SK-N-SH (cell line): ENCODE results near the gene FAM78B. TPM values are rescaled to one million over a fixed set of nuclear protein-coding genes. Genes with fewer than 3 reads are reported as not detected.

Experiments
- CTCF ChIA-PET: fragments of 300-600, 350-600 bp; formaldehyde crosslinking; extraction: SDS; loops from one replicate; lab custom pipeline; 2021; lab: Yijun Ruan, JAX
- POLR2A ChIA-PET: fragments of 350-600 bp; sonication (Branson Sonifier 250); formaldehyde crosslinking; extraction: SDS; loops from one replicate; lab custom pipeline; 2020; ENCODE audit warnings: antibody characterized with exemption, inconsistent platforms; lab: Yijun Ruan, JAX
- DNase-seq: peaks from one replicate; pipeline ENCODE4 v3.0.0; 2012
- H2AFZ ChIP-seq: fragments of 200-600 bp; sonication (generic); 2 replicates; pipeline ENCODE4 v1.8.1; 2016; ENCODE audit warnings: antibody characterized with exemption, mild to moderate bottlenecking, low read depth
- H3F3A ChIP-seq: fragments of 200-600 bp; sonication (generic); replicated peaks from 2 replicates; pipeline ENCODE3; 2016; ENCODE audit warnings: antibody characterized with exemption, mild to moderate bottlenecking; ENCODE audit not compliant: insufficient read depth
- H3K27ac ChIP-seq, 2 experiments: fragments of 200-500 bp in 1 of 2; fragments of 200-600 bp in 1 of 2; sonication (Bioruptor generic) in 1 of 2; sonication (generic), shearing (Covaris generic) in 1 of 2; 2 replicates each; pipeline versions ENCODE4 v1.5.1 to v1.6.1; 2014 to 2016; ENCODE audit warnings: low read depth in 2 of 2, inconsistent platforms in 1 of 2, low read length in 1 of 2, mild to moderate bottlenecking in 1 of 2, mixed read lengths in 1 of 2
- H3K27me3 ChIP-seq: fragments of 200-600 bp; sonication (generic), shearing (Covaris generic); 2 replicates; pipeline ENCODE4 v1.6.1; 2016; ENCODE audit warnings: mixed run types; ENCODE audit not compliant: insufficient read depth
- H3K36me3 ChIP-seq, 2 experiments: fragments of 200-500 bp in 1 of 2; fragments of 200-600 bp in 1 of 2; sonication (Bioruptor generic) in 1 of 2; sonication (generic) in 1 of 2; replicated peaks in 1 of 2; 2 replicates each; pipeline versions ENCODE3 to v1.5.1; 2014 to 2016; ENCODE audit warnings: low read length in 1 of 2, mild to moderate bottlenecking in 1 of 2; ENCODE audit not compliant: insufficient read depth in 2 of 2, control insufficient read depth in 1 of 2
- H3K4me1 ChIP-seq, 2 experiments: fragments of 200-500 bp in 1 of 2; fragments of 200-600 bp in 1 of 2; sonication (Bioruptor generic) in 1 of 2; sonication (generic), shearing (Covaris generic) in 1 of 2; 2 replicates each; pipeline versions ENCODE4 v1.5.1 to v1.6.1; 2014 to 2016; ENCODE audit warnings: low read depth in 1 of 2, low read length in 1 of 2, mixed run types in 1 of 2; ENCODE audit not compliant: insufficient read depth in 2 of 2, control insufficient read depth in 1 of 2
- H3K4me2 ChIP-seq: fragments of 200-600 bp; sonication (generic), shearing (Covaris generic); 2 replicates; pipeline ENCODE4 v1.6.1; 2017; ENCODE audit warnings: mixed run types
- H3K4me3 ChIP-seq, 2 experiments: fragments of 200-500 bp in 1 of 2; fragments of 200-600 bp in 1 of 2; sonication (Bioruptor generic) in 1 of 2; sonication (generic), shearing (Covaris generic) in 1 of 2; 2 replicates each; pipeline versions ENCODE4 v1.5.1 to v1.8.1; 2014 to 2016; ENCODE audit warnings: low read depth in 2 of 2, inconsistent platforms in 1 of 2, low read length in 1 of 2, mild to moderate bottlenecking in 1 of 2, mixed read lengths in 1 of 2, moderate library complexity in 1 of 2
- H3K79me2 ChIP-seq: fragments of 200-600 bp; sonication (generic); 2 replicates; pipeline ENCODE4 v1.8.1; 2017; ENCODE audit warnings: mild to moderate bottlenecking; ENCODE audit not compliant: insufficient read depth
- H3K9ac ChIP-seq: fragments of 200-600 bp; sonication (generic); 2 replicates; pipeline ENCODE4 v1.6.1; 2017; ENCODE audit warnings: mixed run types
- H3K9me2 ChIP-seq: fragments of 200-600 bp; sonication (generic); 2 replicates; pipeline ENCODE4 v1.6.1; 2017; ENCODE audit warnings: mixed run types
- H3K9me3 ChIP-seq: fragments of 200-600 bp; sonication (generic); 2 replicates; pipeline ENCODE4 v1.6.1; 2017; ENCODE audit warnings: mixed run types, mild to moderate bottlenecking, moderate library complexity
- H4K20me1 ChIP-seq: fragments of 200-600 bp; sonication (generic); 2 replicates; pipeline ENCODE4 v1.6.1; 2017; ENCODE audit warnings: mild to moderate bottlenecking, mixed run types; ENCODE audit not compliant: insufficient read depth
- CTCF ChIP-seq: fragments of 200-600 bp; sonication (generic); IDR thresholded peaks from 2 replicates; pipeline ENCODE4 v1.6.1; 2017; ENCODE audit warnings: antibody characterized with exemption, mild to moderate bottlenecking, moderate library complexity
- IRF3 ChIP-seq: fragments of 150-350 bp; IDR thresholded peaks from 2 replicates; pipeline ENCODE4 v1.6.1; 2016; ENCODE audit warnings: mild to moderate bottlenecking, low read depth, low read length
- MAX ChIP-seq: IDR thresholded peaks from 2 replicates; pipeline ENCODE4 v1.4.0; 2012; ENCODE audit warnings: low read depth
- MEF2A ChIP-seq: IDR thresholded peaks from 2 replicates; pipeline ENCODE4 v1.4.0; 2012; ENCODE audit warnings: low read depth, borderline replicate concordance
- MXI1 ChIP-seq: IDR thresholded peaks from 2 replicates; pipeline ENCODE4 v1.6.1; 2012; ENCODE audit warnings: mild to moderate bottlenecking, low read depth, low read length, improper control_type of control experiment
- NFIC ChIP-seq: IDR thresholded peaks from 2 replicates; pipeline ENCODE4 v1.4.0; 2012; ENCODE audit warnings: borderline replicate concordance
- PBX3 ChIP-seq: IDR thresholded peaks from 2 replicates; pipeline ENCODE4; 2012
- RCOR1 ChIP-seq: fragments of 150-350 bp; IDR thresholded peaks from 2 replicates; pipeline ENCODE4 v1.6.1; 2017; ENCODE audit warnings: antibody characterized with exemption, low read length
- RFX5 ChIP-seq: IDR thresholded peaks from 2 replicates; pipeline ENCODE4 v1.6.1; 2012; ENCODE audit warnings: mild to moderate bottlenecking, improper control_type of control experiment, low read length
- SIN3A ChIP-seq: IDR thresholded peaks from 2 replicates; pipeline ENCODE4 v1.6.1; 2012; ENCODE audit warnings: low read depth, mild to moderate bottlenecking, low read length, moderate library complexity, borderline replicate concordance
- TAF1 ChIP-seq: IDR thresholded peaks from 2 replicates; pipeline ENCODE4 v1.6.1; 2012; ENCODE audit warnings: low read depth, mild to moderate bottlenecking, low read length, moderate library complexity, borderline replicate concordance
- TCF12 ChIP-seq: IDR thresholded peaks from 2 replicates; pipeline ENCODE4 v1.4.0; 2012
- USF2 ChIP-seq: fragments of 150-350 bp; IDR thresholded peaks from 2 replicates; pipeline ENCODE4 v1.6.1; 2017; ENCODE audit warnings: antibody characterized with exemption, low read length, low read depth, borderline replicate concordance
- YY1 ChIP-seq: IDR thresholded peaks from 2 replicates; pipeline ENCODE4 v1.4.0; 2012; ENCODE audit warnings: low read depth, mild to moderate bottlenecking
- WGBS: methylation state at CpG from one replicate; pipeline ENCODE4 v1.1.6; 2017; ENCODE audit warnings: low lambda C conversion rate; 5-methylcytosine and 5-hydroxymethylcytosine counted together
- polyA plus RNA-seq, 3 experiments: library from polyadenylated mRNA; depleted of rRNA; stranded (reverse); fragments of >200 nt; gene quantifications; 2 replicates each; pipeline ENCODE4 v1.2.3, GENCODE V29; 2012

Gene FAM78B
- polyA plus RNA-seq, 1 of the 3 experiments (the other 2 are of a cell fraction): 0.36 TPM

GRCh38 chr1:166113031-166113430 lies 53.8 kb downstream of the FAM78B start:
- Histone ChIP-seq H3K79me2 (no peaks in the 10 kb centered on the region), H4K20me1 (no peaks in the 10 kb centered on the region)
- TF ChIP-seq SIN3A (no peak), MXI1 (no peak), IRF3 (no peak), PBX3 (no peak), RCOR1 (no peak), USF2 (no peak), TCF12 (no peak), YY1 (no peak), RFX5 (no peak), MEF2A (no peak), CTCF (no peak), TAF1 (no peak), NFIC (no peak), MAX (no peak)
- TF ChIP-seq, all 33 proteins: peak for 0
- Histone ChIP-seq H3K9me2 (no peaks in the 10 kb centered on the region), H3K9ac (no peak overlapping the region), H3K27me3 (no peaks in the 10 kb centered on the region), H3F3A (no peaks in the 10 kb centered on the region), H3K9me3 (no peaks in the 10 kb centered on the region), H3K4me3 (no peak overlapping the region), H2AFZ (no peak overlapping the region), H3K4me1 (no peaks in the 10 kb centered on the region), H3K36me3 (no peaks in the 10 kb centered on the region), H3K4me2 (no peak overlapping the region), H3K27ac (no peak overlapping the region)
- ChIA-PET POLR2A (no interaction called here), CTCF (interaction anchor here (1.3 kb wide), 1 partner anchor 53 kb away, joined by 3 read pairs; no protein-coding TSS in a partner anchor)
- 9% methylated on average over 3 of the region's 3 CpGs for WGBS
- no peak for DNase-seq
